VCaP (cell line): ENCODE results near the gene DPF3.

ENCODE experiments used
- H3K27ac ChIP-seq: fragments of 450-650 bp; 2 replicates; pipeline ENCODE4 v1.5.1; 2017
- CTCF ChIP-seq: fragments of 450-650 bp; conservative IDR thresholded peaks from 2 replicates; pipeline ENCODE4 v1.5.1; 2017; ENCODE audit warnings: mild to moderate bottlenecking, moderate library complexity

DPF3 gene

GRCh38 chr14:72614365-72614764 is 279.5 kb downstream of the DPF3 start:
- no peak for TF ChIP-seq CTCF
- H3K27ac ChIP-seq = no peak overlapping the region

- TF ChIP-seq CTCF = no peak
- H3K27ac ChIP-seq = no peak overlapping the region
Observed at GRCh38 chr14:72613975-72614319, 280.0 kb downstream of the DPF3 start.

- no peak for TF ChIP-seq CTCF
- no peak overlapping the region for H3K27ac ChIP-seq
Observed at GRCh38 chr14:72613231-72613974, 280.5 kb downstream of the DPF3 start.

GRCh38 chr14:72612041-72612440 is 281.9 kb downstream of the DPF3 start:
- no peak for TF ChIP-seq CTCF
- H3K27ac ChIP-seq = no peak overlapping the region

GRCh38 chr14:72611506-72611905 is 282.4 kb downstream of the DPF3 start:
- no peak for TF ChIP-seq CTCF
- no peak overlapping the region for H3K27ac ChIP-seq

- no peak overlapping the region for H3K27ac ChIP-seq
- TF ChIP-seq CTCF = no peak
Observed at GRCh38 chr14:72610831-72611200, 283.1 kb downstream of the DPF3 start.

GRCh38 chr14:72610096-72610830 is 283.6 kb downstream of the DPF3 start:
- TF ChIP-seq CTCF = no peak
- H3K27ac ChIP-seq = no peak overlapping the region
